ENCODE measurements around the gene WDR93. TPM values are rescaled to one million over a fixed set of nuclear protein-coding genes. Genes with fewer than 3 reads are reported as not detected.

Gene WDR93
- total RNA-seq, 8 experiments from 2014 or later = 0.09 to 2.6 (median 0.24) TPM

DNA sequence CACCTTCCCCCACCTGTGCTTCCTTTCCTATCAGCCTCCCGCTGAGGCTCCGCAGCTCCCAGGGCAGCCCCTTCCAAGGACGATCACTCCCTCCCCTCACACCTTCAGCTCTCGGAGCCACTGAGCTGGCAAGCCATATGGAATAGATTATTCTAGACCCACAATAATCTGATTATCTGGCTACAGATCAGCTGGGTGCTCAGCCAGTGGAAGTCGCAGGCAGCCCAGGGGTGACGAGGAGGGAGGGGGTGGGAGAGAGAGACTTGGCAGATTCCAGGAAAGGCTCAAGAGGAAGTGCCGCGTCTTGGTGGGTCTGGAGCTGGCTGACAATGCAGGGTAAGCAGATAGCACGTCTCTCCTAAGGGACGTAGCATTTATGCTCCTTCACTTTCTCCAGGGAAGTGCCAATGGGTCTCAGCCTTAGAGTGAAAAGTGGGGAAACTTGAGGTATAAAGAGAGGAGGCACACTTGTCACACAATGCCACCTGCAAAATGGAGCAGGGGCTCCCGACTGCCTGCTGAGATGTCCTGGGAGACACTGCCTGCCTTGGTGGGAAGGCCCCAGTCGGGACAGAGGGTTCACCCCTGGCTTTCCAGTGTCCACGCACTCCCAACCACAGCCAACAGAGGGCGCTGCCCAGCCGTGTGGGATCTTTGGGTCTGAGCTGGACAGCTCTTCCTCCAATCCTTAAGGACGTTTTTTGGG, 69.8 kb downstream of the WDR93 start:
- in situ Hi-C loops (cut with MboI; ENCODE audit: low pct_unique_long_range_greater_than_20kb in 2 of 9, low sequenced_read_pairs in 9 of 9, unreplicated experiment in 9 of 9) = loop anchor here in 4 of 9 experiments (25.0 kb wide), 2 partner anchors 127 to 327 kb away; partner anchors contain the start of gene AP3S2 (in 1 of the 4)
- WGBS, 10 experiments = 0 to 100% (median 57%) methylated on average over 1 to 2 of the region's 16 CpGs; no CpG with 5 or more reads in 6 of the 10 experiments

DNA sequence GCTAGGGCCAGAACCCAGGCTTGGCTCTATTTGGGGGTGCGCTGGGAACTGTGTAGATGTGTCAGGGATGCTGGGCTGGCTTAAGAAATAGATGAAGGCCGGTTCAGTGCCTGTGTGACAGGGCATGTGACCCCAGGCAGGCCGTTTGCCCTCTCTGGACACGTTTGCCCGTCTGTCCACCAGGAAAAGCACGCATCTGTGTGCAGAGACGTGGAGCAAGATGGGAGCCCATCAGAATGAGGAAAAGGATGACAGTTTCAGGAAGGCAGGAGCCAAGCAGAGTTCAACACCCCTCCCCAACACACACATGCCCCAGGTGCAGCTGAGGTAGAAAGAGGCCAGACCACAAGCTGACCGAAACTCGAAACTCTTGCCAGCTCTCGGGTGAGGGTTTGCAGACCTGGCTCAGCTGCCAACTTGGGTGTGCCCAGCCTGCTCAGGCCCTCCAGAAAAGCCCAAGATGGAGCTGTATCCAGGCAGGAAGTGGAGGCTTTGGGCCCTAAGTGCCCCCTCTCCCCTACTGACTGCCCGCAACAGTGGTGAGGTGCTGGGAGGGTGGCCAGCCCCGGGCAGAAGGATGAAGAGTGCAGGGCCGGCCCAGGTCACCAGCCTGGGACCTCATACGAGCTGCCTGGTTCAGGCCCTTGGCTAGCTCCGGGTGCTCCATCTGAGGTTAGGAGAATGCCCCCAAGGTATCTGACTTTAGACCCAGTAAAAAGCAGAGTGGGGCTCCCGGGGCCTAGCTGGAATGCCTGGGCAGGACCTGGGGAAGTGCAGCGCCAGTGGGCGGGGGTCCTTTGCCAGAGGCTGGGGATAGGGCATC, 70.6 kb downstream of the WDR93 start:
- in situ Hi-C loops (cut with MboI; ENCODE audit: low pct_unique_long_range_greater_than_20kb in 2 of 9, low sequenced_read_pairs in 9 of 9, unreplicated experiment in 9 of 9) = loop anchor here in 4 of 9 experiments (25.0 kb wide), 2 partner anchors 126 to 326 kb away; partner anchors contain the start of gene AP3S2 (in 1 of the 4)
- Histone ChIP-seq H3K4me1 (replicated peaks in 1 of 2) (no peaks in the 10 kb centered on the region), H3K27ac (no peak overlapping the region), H3K4me3 (no peak overlapping the region)
- 60 to 100% (median 71%) methylated on average over 1 to 7 of the region's 18 CpGs; no CpG with 5 or more reads in 5 of the 10 experiments for WGBS, 10 experiments
- ATAC-seq (replicated peaks in 6 of 8) = peak in 4 of 8 experiments; percentile 15 to 45 (median 31)

More for the DNA sequence above, 69.8 kb downstream of the WDR93 start:
- no peak overlapping the region for H3K4me3 ChIP-seq
- ATAC-seq (replicated peaks in 6 of 8) = peak; percentile 63 to 98 (median 82)
- no peak overlapping the region for H3K27ac ChIP-seq
- no peaks in the 10 kb centered on the region for H3K4me1 ChIP-seq (replicated peaks in 1 of 2)

DNA sequence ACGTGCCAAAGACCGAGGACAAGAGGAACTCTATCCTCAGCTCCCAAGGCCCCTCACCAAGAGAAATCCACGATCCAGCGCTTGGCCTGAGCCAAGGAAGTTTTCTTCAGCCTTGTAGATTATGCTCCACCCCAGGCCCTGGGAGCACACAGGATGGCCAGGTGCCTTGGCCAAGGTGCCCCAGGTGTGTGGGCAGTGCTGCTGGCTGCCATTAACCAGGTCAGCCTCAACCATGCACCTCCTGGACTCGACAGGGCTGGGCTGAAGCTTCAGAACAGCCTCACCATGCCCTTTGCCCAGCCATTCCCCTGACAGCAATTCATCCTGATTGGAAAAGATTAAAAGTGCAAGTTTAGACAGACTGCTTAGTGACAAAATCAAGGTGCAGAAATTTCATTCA, 71.3 kb downstream of the WDR93 start:
- H3K4me3 ChIP-seq = no peak overlapping the region
- in situ Hi-C loops (cut with MboI; ENCODE audit: low pct_unique_long_range_greater_than_20kb in 2 of 9, low sequenced_read_pairs in 9 of 9, unreplicated experiment in 9 of 9) = loop anchor here in 4 of 9 experiments (25.0 kb wide), 2 partner anchors 125 to 325 kb away; partner anchors contain the start of gene AP3S2 (in 1 of the 4)
- 75 to 100% (median 88%) methylated on average over 1 to 4 of the region's 5 CpGs; no CpG with 5 or more reads in 6 of the 10 experiments for WGBS, 10 experiments
- H3K27ac ChIP-seq = no peak overlapping the region
- no peak for ATAC-seq (replicated peaks in 6 of 8)
- H3K4me1 ChIP-seq (replicated peaks in 1 of 2) = no peaks in the 10 kb centered on the region

DNA sequence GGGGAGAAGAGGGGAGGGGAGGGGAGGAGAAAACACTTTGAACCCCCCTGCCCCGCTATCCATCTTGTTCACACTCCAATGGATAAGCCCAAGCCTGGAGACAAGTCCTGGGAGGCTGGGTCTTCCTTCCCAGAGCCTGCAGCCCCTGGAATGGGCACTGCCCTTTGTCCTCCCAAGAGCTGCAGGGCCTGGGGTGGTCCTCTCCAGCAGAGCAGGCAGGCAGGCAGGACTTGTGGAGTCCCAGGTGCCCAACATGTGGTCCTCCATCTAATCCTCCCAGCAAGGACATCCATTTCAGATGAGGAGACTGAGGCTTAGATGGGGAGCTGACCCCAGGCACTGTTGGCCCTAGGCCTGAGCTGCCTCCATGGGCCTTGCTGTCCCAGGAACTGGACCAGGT, 75.1 kb downstream of the WDR93 start:
- H3K4me1 ChIP-seq (replicated peaks in 1 of 2) = no peaks in the 10 kb centered on the region
- WGBS, 10 experiments = no CpG with 5 or more reads among the region's 1 CpG
- H3K27ac ChIP-seq = no peak overlapping the region
- H3K4me3 ChIP-seq = no peak overlapping the region
- no peak for ATAC-seq (replicated peaks in 6 of 8)
- in situ Hi-C loops (cut with MboI; ENCODE audit: low pct_unique_long_range_greater_than_20kb in 2 of 9, low sequenced_read_pairs in 9 of 9, unreplicated experiment in 9 of 9) = loop anchor here in 4 of 9 experiments (25.0 kb wide), 2 partner anchors 122 to 322 kb away; partner anchors contain the start of gene AP3S2 (in 1 of the 4)

DNA sequence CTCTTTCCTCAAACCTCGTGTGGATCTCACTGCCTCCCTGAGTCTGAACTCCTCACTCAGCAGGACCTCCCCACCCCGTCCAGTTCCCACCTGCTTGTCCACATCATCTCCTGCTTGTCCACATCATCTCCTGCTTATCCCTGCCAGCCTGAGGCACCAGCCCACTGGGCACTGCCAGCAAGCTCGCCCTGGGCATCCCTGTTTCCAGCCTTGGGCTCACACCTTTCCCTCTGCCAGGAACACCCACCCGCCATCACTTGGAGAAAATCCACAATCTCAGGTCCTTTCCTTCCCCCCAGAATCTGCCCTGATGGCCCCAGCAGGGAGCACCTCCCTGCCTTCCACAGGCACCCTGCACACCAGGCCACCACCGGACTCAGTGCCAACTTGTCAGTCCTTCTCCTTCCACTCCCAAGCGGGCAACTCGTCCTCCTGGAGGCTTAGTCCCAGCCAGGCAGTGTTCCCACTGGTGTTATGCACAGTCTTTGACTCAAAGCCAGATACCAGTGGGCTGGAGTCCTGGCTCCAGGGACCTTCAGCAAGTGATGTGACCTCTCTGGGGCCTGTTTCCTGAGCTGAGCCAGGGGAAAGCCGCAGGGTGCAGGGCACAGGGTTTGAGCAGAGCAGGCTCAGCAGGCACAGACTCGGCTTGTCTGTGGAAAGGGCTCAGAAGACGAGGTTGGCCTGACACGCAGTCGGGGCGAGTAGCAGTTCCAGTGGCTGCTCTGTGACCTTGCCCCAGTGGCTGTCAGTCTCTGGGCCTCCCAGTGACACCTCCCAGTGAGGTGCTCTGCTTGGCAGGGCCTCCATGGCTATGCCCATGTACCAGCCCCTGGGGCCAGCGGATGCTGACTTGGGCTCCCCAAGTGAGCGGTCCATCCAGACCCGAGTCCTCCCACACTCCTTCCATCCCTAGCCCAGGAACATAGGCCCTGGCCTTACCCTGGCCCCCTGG, 76.0 kb downstream of the WDR93 start:
- in situ Hi-C loops (cut with MboI; ENCODE audit: low pct_unique_long_range_greater_than_20kb in 2 of 9, low sequenced_read_pairs in 9 of 9, unreplicated experiment in 9 of 9) = loop anchor here in 4 of 9 experiments (25.0 kb wide), 2 partner anchors 121 to 321 kb away; partner anchors contain the start of gene AP3S2 (in 1 of the 4)
- no peak for ATAC-seq (replicated peaks in 6 of 8)
- Histone ChIP-seq H3K4me3 (no peak overlapping the region), H3K4me1 (replicated peaks in 1 of 2) (no peaks in the 10 kb centered on the region), H3K27ac (no peak overlapping the region)
- 40 to 100% (median 69%) methylated on average over 1 to 9 of the region's 16 CpGs; no CpG with 5 or more reads in 3 of the 10 experiments for WGBS, 10 experiments

DNA sequence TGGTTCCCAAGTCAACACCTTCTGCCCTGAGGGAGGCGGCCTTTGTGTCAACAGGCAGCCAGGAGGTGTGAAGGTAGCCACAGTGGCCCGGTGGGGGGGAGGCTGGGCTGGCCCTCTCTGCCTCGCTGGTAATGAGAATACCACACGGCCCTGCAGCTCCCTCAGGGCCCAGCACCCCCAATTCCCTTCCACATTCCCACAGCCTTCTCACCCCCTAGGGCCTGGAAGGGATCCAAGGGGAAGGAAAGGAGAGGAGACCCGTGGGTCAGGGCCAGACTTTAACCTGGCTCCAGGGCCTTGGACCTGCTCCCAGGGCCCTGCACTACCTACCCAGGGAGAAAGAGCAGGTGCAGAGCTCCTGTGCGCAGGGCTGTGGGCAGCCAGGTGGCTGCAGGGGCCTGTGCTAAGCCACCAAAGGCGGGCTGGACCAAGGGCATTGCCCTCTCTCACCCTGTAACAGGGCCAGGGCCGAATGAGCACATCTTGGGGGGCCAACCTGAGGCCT, 76.9 kb downstream of the WDR93 start:
- Histone ChIP-seq H3K4me3 (no peak overlapping the region), H3K27ac (no peak overlapping the region), H3K4me1 (replicated peaks in 1 of 2) (no peaks in the 10 kb centered on the region)
- ATAC-seq (replicated peaks in 6 of 8) = no peak
- 44 to 48% methylated on average over 2 to 3 of the region's 8 CpGs; no CpG with 5 or more reads in 8 of the 10 experiments for WGBS, 10 experiments
- in situ Hi-C loops (cut with MboI; ENCODE audit: low pct_unique_long_range_greater_than_20kb in 2 of 9, low sequenced_read_pairs in 9 of 9, unreplicated experiment in 9 of 9) = loop anchor here in 4 of 9 experiments (25.0 kb wide), 2 partner anchors 120 to 320 kb away; partner anchors contain the start of gene AP3S2 (in 1 of the 4)

DNA sequence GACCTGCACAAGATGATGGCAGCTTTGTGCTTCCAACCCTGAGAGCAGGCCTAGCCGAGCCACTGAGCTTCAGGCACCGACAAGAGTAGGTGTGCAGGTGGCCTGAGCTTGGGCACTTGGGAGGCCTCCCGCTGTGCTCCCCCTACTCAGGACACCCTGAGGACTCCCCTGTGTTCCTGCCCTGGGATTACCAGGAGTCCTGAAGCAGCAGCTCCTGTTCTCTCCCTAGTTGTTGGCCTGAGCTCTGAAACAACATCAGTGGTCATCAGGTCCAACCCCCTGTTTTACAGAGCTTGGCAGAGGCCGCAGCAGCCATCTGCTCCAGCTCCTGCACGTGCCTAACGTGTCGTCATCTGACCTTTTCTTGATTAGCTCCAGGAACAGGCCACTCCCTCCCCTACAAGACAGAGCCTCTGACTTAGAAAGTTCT, 77.5 kb downstream of the WDR93 start:
- in situ Hi-C loops (cut with MboI; ENCODE audit: low pct_unique_long_range_greater_than_20kb in 2 of 9, low sequenced_read_pairs in 9 of 9, unreplicated experiment in 9 of 9) = loop anchor here in 4 of 9 experiments (25.0 kb wide), 2 partner anchors 119 to 319 kb away; partner anchors contain the start of gene AP3S2 (in 1 of the 4)
- WGBS, 10 experiments = 40 to 80% (median 61%) methylated on average over 1 to 3 of the region's 7 CpGs; no CpG with 5 or more reads in 4 of the 10 experiments
- no peaks in the 10 kb centered on the region for H3K4me1 ChIP-seq (replicated peaks in 1 of 2)
- H3K4me3 ChIP-seq = no peak overlapping the region
- no peak overlapping the region for H3K27ac ChIP-seq
- peak in 3 of 8 experiments; percentile 40 to 74 (median 41) for ATAC-seq (replicated peaks in 6 of 8)

DNA sequence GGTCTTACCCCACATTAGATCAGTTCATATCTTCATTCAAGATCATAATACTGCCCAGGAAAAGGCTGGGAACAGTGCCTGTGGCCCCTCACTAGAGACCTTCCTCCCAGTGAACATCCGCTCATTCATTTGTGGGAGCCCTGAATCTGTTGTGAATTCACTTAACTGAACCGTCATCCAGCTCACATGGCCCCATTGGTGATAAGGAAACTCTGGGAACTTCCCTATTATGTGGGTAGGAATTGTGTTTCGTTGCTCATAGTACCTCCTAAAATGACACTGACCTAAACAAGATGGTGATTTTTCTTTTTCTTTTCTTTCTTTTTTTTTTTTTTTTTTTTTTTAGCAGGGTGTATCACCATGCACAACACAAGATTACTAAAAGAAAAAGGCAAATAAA, 78.8 kb downstream of the WDR93 start:
- H3K4me3 ChIP-seq = no peak overlapping the region
- no peak overlapping the region for H3K27ac ChIP-seq
- in situ Hi-C loops (cut with MboI; ENCODE audit: low pct_unique_long_range_greater_than_20kb in 2 of 9, low sequenced_read_pairs in 9 of 9, unreplicated experiment in 9 of 9) = loop anchor here in 4 of 9 experiments (25.0 kb wide), 2 partner anchors 118 to 318 kb away; partner anchors contain the start of gene AP3S2 (in 1 of the 4)
- 75 to 96% (median 84%) methylated on average over 2 to 3 of the region's 3 CpGs; no CpG with 5 or more reads in 4 of the 10 experiments for WGBS, 10 experiments
- ATAC-seq (replicated peaks in 6 of 8) = no peak
- no peaks in the 10 kb centered on the region for H3K4me1 ChIP-seq (replicated peaks in 1 of 2)

DNA sequence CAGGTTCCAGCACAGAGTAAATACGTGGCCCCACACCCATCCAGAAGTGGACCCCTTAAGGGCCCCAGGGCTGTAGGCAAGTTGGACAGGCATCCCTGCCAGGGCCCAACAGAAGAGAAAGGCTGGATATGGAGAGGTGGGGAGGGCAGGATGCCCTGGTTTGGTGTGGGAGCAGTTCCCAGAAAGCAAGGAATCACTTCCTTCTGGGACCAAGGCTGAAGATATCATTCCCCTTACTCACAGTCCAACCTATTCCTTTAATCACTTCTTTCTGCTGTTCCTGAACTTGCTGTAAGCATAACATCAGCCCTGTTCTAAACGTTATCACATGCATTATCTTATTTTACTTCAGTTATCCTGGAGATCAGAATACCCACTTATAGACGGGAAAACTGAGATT, 79.4 kb downstream of the WDR93 start:
- no peak for ATAC-seq (replicated peaks in 6 of 8)
- H3K4me1 ChIP-seq (replicated peaks in 1 of 2) = no peaks in the 10 kb centered on the region
- H3K27ac ChIP-seq = no peak overlapping the region
- in situ Hi-C loops (cut with MboI; ENCODE audit: low pct_unique_long_range_greater_than_20kb in 2 of 9, low sequenced_read_pairs in 9 of 9, unreplicated experiment in 9 of 9) = loop anchor here in 4 of 9 experiments (25.0 kb wide), 2 partner anchors 117 to 317 kb away; partner anchors contain the start of gene AP3S2 (in 1 of the 4)
- H3K4me3 ChIP-seq = no peak overlapping the region
- 36 to 100% (median 64%) methylated on average over 1 to 3 of the region's 3 CpGs; no CpG with 5 or more reads in 6 of the 10 experiments for WGBS, 10 experiments

DNA sequence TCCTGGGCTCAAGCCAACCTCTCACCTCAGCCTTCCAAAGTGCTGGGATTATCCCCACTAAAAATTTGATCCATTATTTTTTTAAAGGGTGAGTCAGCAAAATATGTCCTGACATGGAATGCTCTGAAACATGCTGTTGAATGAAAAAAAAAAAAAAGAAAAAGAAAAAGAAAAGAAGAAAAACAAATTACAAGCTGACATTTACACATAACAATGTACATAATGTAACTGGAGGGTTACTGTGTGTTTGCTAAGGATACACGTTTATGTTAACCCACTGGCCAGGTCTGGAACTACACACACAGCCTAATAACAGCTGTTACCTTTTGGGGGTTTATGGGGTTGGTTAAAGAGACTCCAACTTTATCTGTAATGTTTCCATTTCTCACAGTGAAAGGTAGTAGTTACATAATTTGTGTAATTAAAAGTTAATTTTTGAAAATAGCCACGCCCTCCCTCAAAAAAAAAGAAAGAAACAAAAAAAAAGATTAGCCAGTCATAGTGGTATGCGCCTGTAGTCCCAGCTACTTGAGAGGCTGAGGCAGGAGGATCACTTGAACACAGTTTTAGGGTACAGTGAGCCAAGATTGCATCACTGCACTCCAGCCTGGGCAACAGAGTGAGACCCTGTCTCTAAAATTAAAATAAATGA, 82.4 kb downstream of the WDR93 start:
- WGBS, 10 experiments = 20 to 80% (median 55%) methylated on average over 1 to 3 of the region's 3 CpGs; no CpG with 5 or more reads in 2 of the 10 experiments
- no peak overlapping the region for H3K4me3 ChIP-seq
- peaks cover 0 to 5% of the 10 kb centered on the region in 2 donors for H3K4me1 ChIP-seq (replicated peaks in 1 of 2)
- in situ Hi-C loops (cut with MboI; ENCODE audit: low pct_unique_long_range_greater_than_20kb in 2 of 9, low sequenced_read_pairs in 9 of 9, unreplicated experiment in 9 of 9) = loop anchor here in 4 of 9 experiments (25.0 kb wide), 2 partner anchors 114 to 314 kb away; partner anchors contain the start of gene AP3S2 (in 1 of the 4)
- no peak overlapping the region for H3K27ac ChIP-seq
- ATAC-seq (replicated peaks in 6 of 8) = no peak

DNA sequence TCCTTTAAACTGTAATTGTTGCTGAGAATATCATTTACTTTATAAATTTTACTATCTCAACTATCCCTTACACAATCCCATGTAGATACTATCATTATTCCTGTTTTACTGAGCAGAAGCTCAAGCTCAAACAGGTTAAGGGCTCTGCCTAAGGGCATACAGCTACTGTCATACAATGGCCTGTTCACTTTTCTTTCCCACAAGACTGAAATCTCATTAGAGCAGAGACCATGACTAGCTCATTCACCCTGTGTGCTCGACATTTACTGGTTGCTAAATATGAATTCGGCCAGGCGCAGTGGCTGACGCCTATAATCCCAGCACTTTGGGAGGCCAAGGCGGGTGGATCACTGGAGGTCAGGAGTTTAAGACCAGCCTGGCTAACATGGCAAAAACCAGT, 83.9 kb downstream of the WDR93 start:
- no peak overlapping the region for H3K4me3 ChIP-seq
- no peak for ATAC-seq (replicated peaks in 6 of 8)
- in situ Hi-C loops (cut with MboI; ENCODE audit: low pct_unique_long_range_greater_than_20kb in 2 of 9, low sequenced_read_pairs in 9 of 9, unreplicated experiment in 9 of 9) = loop anchor here in 4 of 9 experiments (25.0 kb wide), 2 partner anchors 113 to 313 kb away; partner anchors contain the start of gene AP3S2 (in 1 of the 4)
- H3K27ac ChIP-seq = no peak overlapping the region
- H3K4me1 ChIP-seq (replicated peaks in 1 of 2) = peaks cover 0 to 5% of the 10 kb centered on the region in 2 donors
- 80 to 96% (median 89%) methylated on average over 1 to 5 of the region's 5 CpGs; no CpG with 5 or more reads in 5 of the 10 experiments for WGBS, 10 experiments

Data from motor neuron (in vitro differentiated cells).